HepG2 (cell line): Measurements from ENCODE around the gene CMIP. TPM values are rescaled to one million over a fixed set of nuclear protein-coding genes. Genes with fewer than 3 reads are reported as not detected.
A peak's percentile ranks its signal among the peaks of the same experiment; 100 is the strongest.

ENCODE experiments used
- CTCF ChIP-seq: sonication (generic); formaldehyde crosslinking; IDR thresholded peaks from 2 replicates; pipeline ENCODE4 v1.5.0; 2020; ENCODE audit warnings: mild to moderate bottlenecking, missing genetic modification reagents, moderate library complexity
- DPF2 ChIP-seq: sonication (generic); formaldehyde crosslinking; IDR thresholded peaks from 2 replicates; pipeline ENCODE4 v1.4.0; 2020; ENCODE audit warnings: mild to moderate bottlenecking, low read depth, missing genetic modification reagents, borderline replicate concordance
- FOXK1 ChIP-seq: sonication (generic); formaldehyde crosslinking; IDR thresholded peaks from 2 replicates; pipeline ENCODE4 v1.4.0; 2020; ENCODE audit warnings: low read depth, missing genetic modification reagents, borderline replicate concordance
- KAT7 ChIP-seq: IDR thresholded peaks from 2 replicates; pipeline ENCODE4 v1.6.1; 2018; ENCODE audit warnings: borderline replicate concordance, missing compliant biosample characterization
- PHF21A ChIP-seq: sonication (generic); formaldehyde crosslinking; IDR thresholded peaks from 2 replicates; pipeline ENCODE4 v1.5.0; 2020; ENCODE audit warnings: mild to moderate bottlenecking, missing genetic modification reagents
- U2AF1 ChIP-seq: fragments of 200-400 bp; formaldehyde crosslinking; optimal IDR thresholded peaks from 2 replicates; pipeline ENCODE3; 2017; ENCODE audit warnings: mild to moderate bottlenecking, low read depth, low read length
- ZBTB39 ChIP-seq: sonication (generic); formaldehyde crosslinking; IDR thresholded peaks from 2 replicates; pipeline ENCODE4 v1.5.0; 2020; ENCODE audit warnings: missing genetic modification reagents
- ZBTB7A ChIP-seq: sonication (generic); formaldehyde crosslinking; IDR thresholded peaks from 2 replicates; pipeline ENCODE4 v1.8.0; 2022; ENCODE audit warnings: mild to moderate bottlenecking, missing genetic modification reagents
- ZEB1 ChIP-seq: IDR thresholded peaks from 2 replicates; pipeline ENCODE4 v1.6.1; 2012; ENCODE audit warnings: mild to moderate bottlenecking, low read depth, inconsistent platforms; ENCODE audit not compliant: insufficient replicate concordance
- ZNF30 ChIP-seq: sonication (generic); formaldehyde crosslinking; IDR thresholded peaks from 2 replicates; pipeline ENCODE4 v1.5.0; 2020; ENCODE audit warnings: mild to moderate bottlenecking, missing genetic modification reagents
- ZNF749 ChIP-seq: sonication (generic); formaldehyde crosslinking; IDR thresholded peaks from 2 replicates; pipeline ENCODE4 v1.8.0; 2022; ENCODE audit warnings: mild to moderate bottlenecking, missing genetic modification reagents, moderate library complexity, borderline replicate concordance
- ZNF761 ChIP-seq: sonication (generic); formaldehyde crosslinking; conservative IDR thresholded peaks from 2 replicates; pipeline ENCODE4 v1.4.0; 2020; ENCODE audit warnings: mild to moderate bottlenecking, missing genetic modification reagents
- ZNF770 ChIP-seq: sonication (generic); formaldehyde crosslinking; IDR thresholded peaks from 2 replicates; pipeline ENCODE4 v1.5.0; 2020; ENCODE audit warnings: mild to moderate bottlenecking, missing genetic modification reagents
- ZNF788 ChIP-seq: sonication (generic); formaldehyde crosslinking; IDR thresholded peaks from 2 replicates; pipeline ENCODE4 v1.5.0; 2020; ENCODE audit warnings: mild to moderate bottlenecking, missing genetic modification reagents, borderline replicate concordance
- polyA plus RNA-seq, 8 experiments: library from polyadenylated mRNA; depleted of rRNA in 3 of 8; stranded (reverse) in 7 of 8; unstranded in 1 of 8; fragments of >200 nt; fragmentation: Illumina TruSeq in 4 of 8; extraction: Trizol in 4 of 8; gene quantifications; 2 replicates each; pipeline versions ENCODE4 v1.2.1 to v1.2.3, GENCODE V29; 2011 to 2016; ENCODE audit warnings: low read depth in 4 of 8, missing spikeins in 1 of 8, mixed read lengths in 1 of 8; ENCODE audit not compliant: insufficient read depth in 1 of 8
- total RNA-seq, 5 experiments: library from RNA; depleted of rRNA; stranded (reverse); fragments of >200 nt; fragmentation: Illumina TruSeq; extraction: Trizol; gene quantifications; 2 replicates each; pipeline ENCODE4 v1.2.3, GENCODE V29; 2016; ENCODE audit warnings: low read depth in 1 of 5
- TF ChIP-seq, protein P1 (sequence below): sonication (generic); formaldehyde crosslinking; IDR thresholded peaks from 2 replicates; pipeline ENCODE4 v1.5.1; 2020; ENCODE audit warnings: missing genetic modification reagents, mild to moderate bottlenecking, borderline replicate concordance
- TF ChIP-seq, protein P2 (sequence below): sonication (generic); formaldehyde crosslinking; IDR thresholded peaks from 2 replicates; pipeline ENCODE4 v1.5.0; 2020; ENCODE audit warnings: missing genetic modification reagents, mild to moderate bottlenecking, borderline replicate concordance
- TF ChIP-seq, protein P3 (sequence below): sonication (generic); formaldehyde crosslinking; IDR thresholded peaks from 2 replicates; pipeline ENCODE4 v1.8.0; 2022; ENCODE audit warnings: low read depth, missing genetic modification reagents

Gene CMIP
- total and polyA plus RNA-seq, 2 of the 13 experiments (the other 11 are each of a cell fraction or from before 2014, with no cell fraction given), result 10.9 to 18.1 TPM

DNA sequence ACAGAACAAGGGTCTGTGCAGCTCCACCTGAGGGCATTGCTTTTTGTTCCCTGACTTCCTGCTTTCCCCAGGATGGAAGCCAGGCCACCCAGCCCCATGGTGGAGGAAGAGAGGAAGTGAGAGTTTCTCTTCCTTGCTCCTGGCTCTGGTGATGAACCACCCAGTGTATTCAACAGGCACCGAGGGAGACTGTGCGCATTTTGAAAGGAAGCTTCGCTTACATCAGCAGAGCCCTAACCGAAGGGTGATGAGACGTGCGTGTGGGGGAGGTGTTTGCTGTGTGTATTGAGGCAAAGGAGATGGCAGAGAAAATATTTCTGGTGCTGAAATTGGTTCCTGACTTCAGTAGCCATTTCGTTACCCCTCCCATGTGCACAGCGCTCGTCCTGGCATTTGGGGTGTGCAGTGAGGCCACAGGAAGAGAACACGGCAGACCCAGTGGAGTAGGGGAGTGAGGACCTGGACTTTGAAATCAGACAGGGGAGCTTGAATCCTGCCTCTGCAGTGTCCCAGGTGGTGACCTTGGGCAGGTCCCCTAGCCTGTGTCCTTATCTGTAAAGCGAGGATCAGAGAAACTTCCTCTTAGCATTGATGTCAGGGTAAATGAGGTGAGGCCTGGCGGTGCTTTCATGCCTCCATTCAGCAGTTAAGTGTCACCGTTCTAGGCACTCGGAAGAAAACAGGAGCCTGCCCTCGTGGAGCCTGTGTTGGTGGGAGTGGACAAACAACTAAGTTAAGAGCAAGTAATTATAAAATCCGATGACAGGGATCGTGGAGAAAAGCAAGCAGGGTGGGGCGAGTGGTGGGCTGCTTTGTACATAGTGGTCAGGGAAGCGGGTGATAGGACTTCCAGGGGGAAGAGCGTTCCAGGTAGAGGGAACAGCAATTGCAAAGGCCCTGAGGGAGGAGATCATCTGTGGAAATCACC is 7.4 kb downstream of the CMIP start (continued):
- TF ChIP-seq ZNF788, result peak; percentile 97
- TF ChIP-seq ZNF770, result no peak
- peak; percentile 93 for TF ChIP-seq ZBTB7A (CRISPR knock-in tag)
- TF ChIP-seq ZEB1, result peak; percentile 93
- peak; percentile 100 for TF ChIP-seq PHF21A (CRISPR knock-in tag)
- no peak for TF ChIP-seq ZNF749 (CRISPR knock-in tag)
- TF ChIP-seq, protein P1, sequence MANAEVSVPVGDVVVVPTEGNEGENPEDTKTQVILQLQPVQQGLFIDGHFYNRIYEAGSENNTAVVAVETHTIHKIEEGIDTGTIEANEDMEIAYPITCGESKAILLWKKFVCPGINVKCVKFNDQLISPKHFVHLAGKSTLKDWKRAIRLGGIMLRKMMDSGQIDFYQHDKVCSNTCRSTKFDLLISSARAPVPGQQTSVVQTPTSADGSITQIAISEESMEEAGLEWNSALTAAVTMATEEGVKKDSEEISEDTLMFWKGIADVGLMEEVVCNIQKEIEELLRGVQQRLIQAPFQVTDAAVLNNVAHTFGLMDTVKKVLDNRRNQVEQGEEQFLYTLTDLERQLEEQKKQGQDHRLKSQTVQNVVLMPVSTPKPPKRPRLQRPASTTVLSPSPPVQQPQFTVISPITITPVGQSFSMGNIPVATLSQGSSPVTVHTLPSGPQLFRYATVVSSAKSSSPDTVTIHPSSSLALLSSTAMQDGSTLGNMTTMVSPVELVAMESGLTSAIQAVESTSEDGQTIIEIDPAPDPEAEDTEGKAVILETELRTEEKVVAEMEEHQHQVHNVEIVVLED, result peak; percentile 65
- TF ChIP-seq, protein P2, sequence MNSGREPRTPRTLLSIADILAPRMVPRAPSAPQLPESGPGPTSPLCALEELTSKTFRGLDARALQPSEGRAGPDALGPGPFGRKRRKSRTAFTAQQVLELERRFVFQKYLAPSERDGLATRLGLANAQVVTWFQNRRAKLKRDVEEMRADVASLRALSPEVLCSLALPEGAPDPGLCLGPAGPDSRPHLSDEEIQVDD (CRISPR knock-in tag), result 0 out of 2 replicates have a peak, but pooled peaks have one; percentile 47
- peak; percentile 94 for TF ChIP-seq FOXK1 (CRISPR knock-in tag)
- peak; percentile 91 for TF ChIP-seq KAT7 (CRISPR knock-in tag)
- peak; percentile 89 for TF ChIP-seq U2AF1
- TF ChIP-seq ZNF761, result peak; percentile 93; the same call in 1 of the 2 replicates
- TF ChIP-seq, protein P3, sequence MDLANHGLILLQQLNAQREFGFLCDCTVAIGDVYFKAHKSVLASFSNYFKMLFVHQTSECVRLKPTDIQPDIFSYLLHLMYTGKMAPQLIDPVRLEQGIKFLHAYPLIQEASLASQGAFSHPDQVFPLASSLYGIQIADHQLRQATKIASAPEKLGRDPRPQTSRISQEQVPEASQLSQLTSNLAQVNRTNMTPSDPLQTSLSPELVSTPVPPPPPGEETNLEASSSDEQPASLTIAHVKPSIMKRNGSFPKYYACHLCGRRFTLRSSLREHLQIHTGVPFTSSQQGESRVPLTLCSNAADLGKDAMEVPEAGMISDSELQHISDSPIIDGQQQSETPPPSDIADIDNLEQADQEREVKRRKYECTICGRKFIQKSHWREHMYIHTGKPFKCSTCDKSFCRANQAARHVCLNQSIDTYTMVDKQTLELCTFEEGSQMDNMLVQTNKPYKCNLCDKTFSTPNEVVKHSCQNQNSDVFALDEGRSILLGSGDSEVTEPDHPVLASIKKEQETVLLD (CRISPR knock-in tag), result no peak
- TF ChIP-seq ZNF30 (CRISPR knock-in tag), result no peak
- TF ChIP-seq CTCF (CRISPR knock-in tag), result peak; percentile 63
- peak; percentile 95 for TF ChIP-seq DPF2 (CRISPR knock-in tag)
- TF ChIP-seq ZBTB39 (CRISPR knock-in tag), result peak; percentile 86; the same call in 1 of the 2 replicates
